Stimulated activated CD4-positive, alpha-beta T cell treated with anti-CD3 and anti-CD28 coated beads, TNF-alpha, amount 100 ng/mL, for 1 hour (primary cell): Measurements from ENCODE around the gene GRK4.
"Not testable (repeated sequence)": the region's sequence is repeated elsewhere in the genome, so short reads cannot be mapped to it uniquely, and the experiment has no call there.

Source experiments
- DNase-seq, 3 donors: peaks; one replicate each; pipeline ENCODE4 v3.0.0-alpha.2; 2020; ENCODE audit warnings: low read depth in 3 of 3, low spot score in 1 of 3

GRK4 gene

DNA sequence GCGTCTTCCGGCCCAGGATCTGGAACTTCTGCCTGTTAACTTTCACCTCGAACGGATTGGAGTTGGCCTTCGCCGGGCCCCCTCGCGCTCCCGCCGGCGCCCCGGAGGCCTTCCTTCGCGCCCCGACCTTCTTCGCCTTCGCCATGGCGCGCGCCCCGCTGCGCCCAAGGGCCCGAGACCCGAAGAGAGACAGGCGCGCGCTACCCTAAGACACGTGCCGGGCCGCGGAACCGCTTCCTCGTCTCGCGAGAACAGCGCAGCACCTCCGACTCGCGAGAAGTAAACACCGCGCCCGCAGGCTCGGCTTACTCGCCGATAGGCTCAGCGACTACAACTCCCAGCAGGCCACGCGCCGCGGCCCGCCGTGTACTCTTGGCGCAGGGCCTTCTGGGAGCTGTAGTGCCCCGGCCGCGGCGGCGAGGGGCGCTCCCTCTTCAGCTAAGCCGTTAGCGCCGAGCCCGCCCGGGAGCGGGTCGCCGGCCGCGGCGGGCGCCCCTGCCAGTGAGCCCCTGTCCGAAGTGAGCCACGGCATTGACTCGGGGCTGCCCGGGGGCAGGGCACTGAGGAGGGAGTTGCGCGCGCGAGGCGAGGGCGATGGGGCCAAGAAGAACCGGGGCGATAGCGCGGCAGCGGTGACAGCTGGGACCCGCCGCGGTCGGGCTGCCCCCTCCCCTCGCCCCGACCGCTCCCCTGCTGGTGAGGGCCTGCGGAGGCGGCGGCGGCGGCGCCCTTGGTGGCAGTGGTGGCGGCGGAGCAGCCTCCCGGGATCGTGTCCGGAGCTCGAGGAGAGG is at the start of gene GRK4, which contains the start of gene NOP14:
TSS of gene GRK4 (plus strand) at position 397 of the 791 bp plus-strand sequence. CDS start 500 bp downstream, outside the sequence.
TSS of gene NOP14 (minus strand) at position 232 of the 791 bp plus-strand sequence. CDS start at position 145, 87 bp downstream.
- peak; percentile 90 to 95 (median 93) for DNase-seq

DNA sequence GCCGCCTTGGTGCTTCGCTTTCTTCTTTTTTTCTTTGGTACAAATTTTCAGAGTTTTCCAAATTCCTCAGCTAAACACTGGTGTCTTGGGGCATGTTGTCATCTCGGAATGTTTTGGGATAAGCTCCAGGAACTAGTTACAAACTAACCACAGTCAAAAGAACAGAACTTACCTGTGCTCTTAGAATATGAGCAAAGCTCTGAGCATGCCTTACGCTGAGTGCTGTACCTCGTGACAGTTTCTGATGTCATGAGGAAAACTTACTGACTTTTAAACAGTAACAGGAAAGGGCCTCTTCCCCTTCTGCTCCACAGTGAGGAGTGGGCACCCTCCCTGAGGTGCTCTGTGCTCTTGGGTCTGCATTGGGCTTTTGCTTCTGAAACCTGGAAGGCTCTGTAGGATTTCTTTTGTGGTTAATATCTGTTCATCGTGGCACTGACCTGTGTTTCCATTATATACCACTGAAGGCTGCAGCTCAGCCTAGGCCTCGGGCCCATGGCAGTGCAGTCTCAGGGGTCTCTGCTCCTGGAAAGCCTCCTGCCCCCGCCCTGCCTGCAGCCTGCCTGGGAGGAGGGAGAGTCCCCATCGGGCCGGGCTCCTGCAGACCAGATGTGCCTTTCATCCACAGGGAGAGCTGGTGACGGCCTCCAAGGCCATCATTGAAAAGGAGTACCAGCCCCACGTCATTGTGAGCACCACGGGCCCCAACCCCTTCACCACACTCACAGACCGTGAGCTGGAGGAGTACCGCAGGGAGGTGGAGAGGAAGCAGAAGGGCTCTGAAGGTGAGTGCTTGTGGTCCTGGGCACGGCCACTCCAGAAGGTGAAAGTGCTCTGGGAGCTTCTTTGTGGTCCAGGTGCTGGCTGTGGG is 48.9 kb upstream of the GRK4 start:
- DNase-seq: no peak

DNA sequence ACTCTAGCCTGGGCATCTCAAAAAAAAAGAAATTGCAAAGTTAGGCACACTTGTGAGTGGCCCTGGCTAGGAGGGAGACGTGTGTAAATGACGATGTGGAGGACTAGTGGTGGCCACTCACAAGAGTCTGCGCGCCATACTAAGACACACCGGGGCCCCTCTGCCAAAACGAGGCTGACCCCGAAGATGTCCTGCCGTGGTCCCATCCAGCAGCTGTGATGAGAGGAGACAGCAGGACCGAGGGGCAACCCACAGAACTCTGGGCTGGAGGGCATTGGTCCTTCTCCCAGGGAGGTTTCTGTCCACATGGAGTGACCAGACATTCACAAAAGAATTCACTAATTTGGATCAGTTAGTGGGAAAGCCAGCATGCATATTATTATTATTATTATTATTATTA is 47.6 kb upstream of the GRK4 start:
- DNase-seq: no peak

- not testable (repeated sequence) for DNase-seq
These were observed 46.7 kb upstream of the GRK4 start for GRCh38 chr4:2916696-2917095.

- DNase-seq: not testable (repeated sequence)
These were observed 45.1 kb upstream of the GRK4 start for GRCh38 chr4:2918300-2918699.

- not testable (repeated sequence) for DNase-seq
These were observed 44.7 kb upstream of the GRK4 start for GRCh38 chr4:2918714-2919113.

DNA sequence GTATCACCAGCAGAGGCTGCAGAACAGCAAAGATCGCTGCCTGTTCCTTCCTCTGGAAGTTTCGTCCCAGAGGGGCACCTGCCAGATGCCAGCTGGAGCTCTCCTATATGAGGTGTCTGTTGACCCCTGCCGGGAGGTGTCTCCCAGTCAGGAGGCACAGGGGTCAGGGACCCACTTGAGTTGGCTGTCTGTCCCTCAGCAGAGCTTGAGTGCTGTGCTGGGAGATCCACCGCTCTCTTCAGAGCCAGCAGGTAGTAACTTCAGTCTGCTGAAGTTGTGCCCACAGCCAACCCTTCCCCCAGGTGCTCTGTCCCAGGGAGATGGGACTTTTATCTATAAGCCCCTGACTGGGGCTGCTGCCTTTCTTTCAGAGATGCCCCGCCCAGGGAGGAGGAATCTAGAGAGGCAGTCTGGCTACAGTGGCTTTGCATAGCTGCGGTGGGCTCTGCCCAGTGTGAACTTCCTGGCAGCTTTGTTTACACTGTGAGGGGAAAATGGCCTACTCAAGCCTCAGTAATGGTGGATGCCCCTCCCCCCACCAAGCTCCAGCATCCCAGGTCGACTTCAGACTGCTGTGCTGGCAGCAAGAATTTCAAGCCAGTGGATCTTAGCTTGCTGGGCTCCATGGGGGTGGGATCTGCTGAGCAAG is 40.8 kb upstream of the GRK4 start:
- DNase-seq: not testable (repeated sequence)

DNA sequence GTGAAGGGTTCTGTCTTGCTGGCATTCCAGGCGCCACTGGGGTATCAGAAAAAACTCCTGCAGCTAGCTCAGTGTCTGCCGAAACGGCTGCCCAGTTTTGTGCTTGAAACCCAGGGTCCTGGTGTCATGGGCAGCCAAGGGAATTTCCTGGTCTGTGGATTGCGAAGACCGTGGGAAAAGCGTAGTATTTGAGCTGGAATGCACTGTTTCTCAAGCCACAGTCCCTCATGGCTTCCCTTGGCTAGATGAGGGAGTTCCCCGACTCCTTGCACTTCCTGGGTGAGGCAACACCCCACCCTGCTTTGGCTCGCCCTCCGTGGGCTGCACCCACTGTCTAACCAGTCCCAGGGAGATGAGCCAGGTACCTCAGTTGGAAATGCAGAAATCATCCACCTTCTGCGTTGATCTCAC is 40.2 kb upstream of the GRK4 start:
- no peak for DNase-seq

- no peak for DNase-seq
These were observed 39.6 kb upstream of the GRK4 start for GRCh38 chr4:2923668-2924173.

DNA sequence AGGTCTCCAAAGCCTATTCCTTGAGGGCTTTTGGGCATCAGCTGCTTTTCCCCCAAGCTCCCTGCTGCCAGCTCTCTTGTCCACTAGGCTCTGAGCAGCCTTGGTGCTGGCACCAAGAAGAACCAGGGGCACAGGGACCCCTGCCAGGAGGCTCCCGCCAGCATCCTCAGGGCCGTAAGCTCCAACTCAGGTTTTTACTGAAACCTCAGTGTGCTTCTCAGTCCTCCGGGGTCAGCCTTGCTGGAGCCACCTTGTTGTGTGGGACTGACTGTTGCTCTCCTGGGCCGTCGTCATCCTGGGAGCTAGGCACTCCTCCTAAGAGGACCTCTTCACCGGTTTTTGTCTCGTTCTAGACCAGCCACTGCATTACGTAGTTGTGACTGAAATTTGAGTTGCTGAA is 39.1 kb upstream of the GRK4 start:
- DNase-seq: no peak

GRCh38 chr4:2924765-2925301 is 38.5 kb upstream of the GRK4 start:
- DNase-seq: no peak

DNA sequence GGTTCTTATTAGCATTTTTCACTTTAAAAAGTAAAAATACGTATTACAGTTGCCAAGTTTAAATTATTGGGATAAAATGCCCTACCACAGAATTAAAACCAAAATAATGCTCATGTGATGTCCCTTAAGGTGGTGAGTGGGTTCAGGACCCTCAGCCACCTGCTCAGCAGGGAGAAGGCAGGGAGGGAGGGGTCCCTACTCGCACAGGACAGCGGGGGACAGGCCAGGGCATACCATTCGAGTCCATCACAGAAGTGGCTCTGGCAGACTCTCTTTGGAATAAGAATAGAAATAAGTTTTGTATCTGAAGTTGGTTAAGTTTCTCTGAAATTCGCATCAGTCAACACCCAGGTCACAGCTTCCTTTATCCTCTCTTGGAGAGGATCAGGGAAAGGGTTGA is 37.9 kb upstream of the GRK4 start:
- DNase-seq: no peak

- DNase-seq: no peak
These were observed 37.2 kb upstream of the GRK4 start for GRCh38 chr4:2925931-2926860.

DNA sequence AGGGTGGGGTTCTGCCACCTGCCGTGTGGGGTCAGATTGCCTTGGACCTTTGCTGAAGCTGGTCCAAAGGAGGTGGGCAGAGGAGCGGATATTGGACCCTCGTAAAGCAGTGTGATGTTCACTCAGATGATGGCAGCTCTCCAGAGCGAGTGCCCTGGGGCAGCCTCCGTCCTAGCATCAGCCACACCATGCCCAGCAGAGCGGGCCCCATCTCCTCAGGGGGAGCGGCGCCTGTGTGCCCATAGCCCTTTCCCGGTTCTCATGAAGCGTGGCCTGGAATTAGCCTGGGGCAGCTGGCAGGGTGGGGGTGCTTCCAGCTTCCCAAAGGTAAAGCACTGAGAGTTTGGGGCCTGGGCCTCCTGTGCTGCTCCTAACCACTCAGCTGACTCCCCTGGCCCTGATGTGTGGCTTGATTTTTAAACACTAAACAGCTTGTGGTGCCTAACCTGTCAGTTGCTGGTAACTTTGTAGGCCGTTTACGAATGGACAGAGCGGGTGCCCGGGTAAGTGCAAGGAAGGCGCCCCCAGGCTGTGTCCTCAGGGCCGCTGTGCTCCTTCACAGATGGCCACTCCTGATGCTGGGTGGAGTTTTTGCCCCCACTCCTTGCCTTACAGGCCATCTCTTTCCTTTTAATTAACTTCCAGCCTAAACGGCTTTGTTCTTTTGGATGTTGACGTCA is 36.2 kb upstream of the GRK4 start:
- DNase-seq: no peak

DNA sequence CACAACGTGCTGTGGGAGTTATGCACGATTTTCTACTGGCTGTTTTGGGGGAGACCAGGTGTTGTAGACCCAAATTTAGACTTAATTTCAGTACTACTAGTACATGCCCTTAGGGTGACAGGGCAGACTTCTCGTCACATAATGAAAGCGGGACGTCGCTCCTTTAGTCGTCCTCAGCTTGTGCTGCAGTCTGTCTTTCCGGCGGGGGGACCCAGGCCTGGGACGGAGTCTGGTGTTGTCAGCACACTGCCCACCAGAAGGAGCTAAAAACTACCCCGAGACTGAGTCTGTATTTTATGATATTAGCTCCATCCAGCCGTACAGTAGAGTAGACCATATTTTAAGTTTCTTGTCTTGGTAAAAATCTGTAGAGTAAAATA is 35.7 kb upstream of the GRK4 start:
- DNase-seq: no peak

DNA sequence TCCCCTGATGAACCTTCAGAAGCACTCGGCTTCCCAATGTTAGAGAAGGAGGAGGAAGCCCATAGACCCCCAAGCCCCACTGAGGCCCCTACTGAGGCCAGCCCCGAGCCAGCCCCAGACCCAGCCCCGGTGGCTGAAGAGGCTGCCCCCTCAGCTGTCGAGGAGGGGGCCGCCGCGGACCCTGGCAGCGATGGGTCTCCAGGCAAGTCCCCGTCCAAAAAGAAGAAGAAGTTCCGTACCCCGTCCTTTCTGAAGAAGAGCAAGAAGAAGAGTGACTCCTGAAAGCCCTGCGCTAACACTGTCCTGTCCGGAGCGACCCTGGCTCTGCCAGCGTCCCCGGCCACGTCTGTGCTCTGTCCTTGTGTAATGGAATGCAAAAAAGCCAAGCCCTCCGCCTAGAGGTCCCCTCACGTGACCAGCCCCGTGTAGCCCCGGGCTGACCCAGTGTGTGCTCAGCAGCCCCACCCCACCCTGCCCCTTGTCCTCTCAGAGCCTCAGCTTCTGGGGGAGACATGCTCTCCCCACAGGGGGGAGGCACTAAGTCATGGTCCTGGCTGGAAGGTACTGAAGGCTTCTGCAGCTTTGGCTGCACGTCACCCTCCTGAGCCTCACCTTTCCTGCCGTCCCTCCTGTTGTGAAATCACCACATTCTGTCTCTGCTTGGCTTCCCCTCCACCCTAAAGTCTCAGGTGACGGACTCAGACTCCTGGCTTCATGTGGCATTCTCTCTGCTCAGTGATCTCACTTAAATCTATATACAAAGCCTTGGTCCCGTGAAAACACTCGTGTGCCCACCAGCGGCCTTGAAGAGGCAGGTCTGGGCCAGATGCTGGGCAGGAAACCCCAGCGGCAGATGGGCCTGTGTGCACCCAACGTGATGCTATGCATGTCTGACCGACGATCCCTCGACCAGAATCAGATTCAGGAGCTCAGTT is 34.9 kb upstream of the GRK4 start:
- DNase-seq: no peak

- no peak for DNase-seq
These were observed 33.9 kb upstream of the GRK4 start for GRCh38 chr4:2929469-2929868.

DNA sequence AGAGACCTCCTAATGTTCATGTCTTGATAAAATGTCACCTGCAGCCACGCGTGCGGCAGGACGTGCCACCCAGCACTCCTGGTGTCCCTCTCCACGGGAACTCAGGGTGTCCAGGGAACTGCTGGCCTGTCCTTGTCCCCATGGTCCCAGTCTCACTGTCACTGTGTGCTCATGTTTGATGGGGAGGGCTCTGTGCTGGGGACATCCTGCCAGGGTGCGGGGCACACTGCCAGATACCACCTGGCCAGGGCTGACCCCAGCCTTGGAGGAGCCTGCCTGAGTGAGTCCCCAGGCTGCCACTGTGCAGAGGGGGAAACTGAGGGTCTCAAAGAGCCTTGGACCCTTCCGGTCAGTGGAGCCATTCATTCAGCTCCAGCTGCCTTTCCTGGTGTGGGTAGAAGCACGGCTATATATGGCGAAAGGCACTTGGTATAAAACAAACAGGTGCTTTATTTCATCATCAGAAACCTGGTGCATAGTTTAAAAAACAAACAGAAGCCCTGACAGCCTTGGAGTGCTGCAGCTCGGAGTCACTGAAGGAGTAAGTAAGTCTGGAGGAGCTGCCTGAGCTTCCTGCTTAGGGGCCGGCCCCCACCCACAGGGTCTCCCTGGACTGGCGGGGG is 33.1 kb upstream of the GRK4 start:
- DNase-seq: no peak
